Right hindlimb (tissue), 1 donor: Measurements from ENCODE around the gene ASB3.
"Not testable (repeated sequence)": the region's sequence is repeated elsewhere in the genome, so short reads cannot be mapped to it uniquely, and the experiment has no call there.

Source experiments
- DNase-seq: peaks from one replicate; pipeline ENCODE4 v3.0.0-alpha.2; 2018

Gene ASB3

GRCh38 chr2:53786352-53786704 is 425 bp downstream of the ASB3 start:
- no peak for DNase-seq

DNA sequence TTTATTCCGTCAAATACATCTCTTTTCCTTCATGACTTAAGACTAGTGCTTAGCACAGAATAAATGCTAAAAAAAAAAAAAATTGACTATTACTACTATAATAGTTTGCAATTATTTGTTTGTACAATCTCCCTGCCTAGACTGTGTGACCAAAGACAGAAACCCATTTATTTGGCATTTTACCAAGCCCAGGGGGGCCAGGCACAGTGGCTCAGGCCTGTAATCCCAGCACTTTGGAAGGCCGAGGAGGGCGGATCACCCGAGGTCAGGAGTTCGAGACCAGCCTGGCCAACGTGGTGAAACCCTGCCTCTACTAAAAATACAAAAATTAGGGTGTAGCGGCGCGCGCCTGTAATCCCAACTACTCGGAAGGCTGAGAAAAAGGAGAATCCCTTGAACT is 1.4 kb downstream of the ASB3 start:
- no peak for DNase-seq

GRCh38 chr2:53784436-53784835 is 2.3 kb downstream of the ASB3 start:
- no peak for DNase-seq

DNA sequence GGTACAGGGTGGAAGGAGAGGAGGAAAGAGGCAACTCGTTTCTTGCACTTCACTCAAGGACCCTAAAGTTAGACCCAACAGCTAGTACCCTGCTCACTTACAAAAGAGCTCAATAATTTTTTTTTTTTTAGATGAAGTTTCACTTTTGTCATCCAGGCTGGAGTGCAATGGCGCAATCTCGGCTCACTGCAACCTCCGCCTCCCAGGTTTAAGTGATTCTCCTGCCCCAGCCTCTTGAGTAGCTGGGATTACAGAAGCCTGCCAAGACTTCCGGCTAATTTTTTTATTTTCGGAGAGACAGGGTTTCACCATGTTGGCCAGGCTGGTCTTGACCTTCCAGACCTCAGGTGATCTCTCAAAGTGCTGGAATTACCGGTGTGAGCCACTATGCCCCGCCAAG is 4.1 kb downstream of the ASB3 start:
- no peak for DNase-seq

- no peak for DNase-seq
Observed at GRCh38 chr2:53780056-53780455, 6.7 kb downstream of the ASB3 start.

DNA sequence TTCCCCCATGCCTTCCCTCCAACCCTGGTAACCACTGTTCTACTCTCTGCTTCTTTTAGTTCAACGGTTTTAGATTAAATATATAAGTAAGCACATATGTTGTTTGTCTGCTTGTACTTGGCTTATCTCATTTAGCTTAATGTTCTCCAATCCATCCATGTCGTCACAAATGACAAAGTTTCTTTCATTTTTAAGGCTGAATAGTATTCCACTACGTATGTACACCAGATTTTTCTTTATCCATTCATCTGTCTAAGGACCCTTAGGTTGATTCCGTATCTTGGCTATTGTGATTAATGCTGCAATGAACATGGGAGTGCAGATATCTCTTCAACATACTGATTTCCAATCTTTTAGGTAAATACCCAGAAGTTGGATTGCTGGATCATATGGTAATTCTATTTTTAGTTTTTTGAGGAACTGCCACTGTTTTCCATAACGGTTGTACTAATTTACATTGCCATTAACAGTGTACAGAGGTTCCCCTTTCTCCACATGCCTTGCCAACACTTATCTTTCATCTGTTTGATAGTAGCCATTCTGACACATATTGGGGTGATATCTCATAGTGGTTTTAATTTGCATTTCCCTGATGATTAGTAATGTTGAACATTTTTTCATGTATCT is 8.1 kb downstream of the ASB3 start:
- DNase-seq, result no peak

DNA sequence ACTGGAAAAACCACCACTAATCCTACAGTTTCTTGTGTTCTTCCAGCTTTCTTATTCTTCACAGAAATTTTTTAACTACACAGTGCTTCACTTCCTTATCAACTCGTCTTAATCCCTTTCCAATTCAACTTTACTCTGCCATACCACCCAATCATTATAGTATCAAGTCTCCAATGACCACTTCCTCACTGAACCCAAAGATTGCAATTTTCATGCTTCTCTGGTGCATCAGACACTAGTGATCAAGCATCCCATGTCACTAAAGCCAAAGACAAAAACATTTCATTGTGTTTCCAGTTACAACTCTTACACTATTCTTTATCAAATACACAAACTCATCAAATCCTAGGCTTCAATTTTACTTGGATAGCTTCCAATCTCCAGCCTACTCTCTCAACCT is 9.6 kb downstream of the ASB3 start:
- no peak for DNase-seq

- no peak for DNase-seq
Observed at GRCh38 chr2:53770264-53770663, 16.5 kb downstream of the ASB3 start.

DNA sequence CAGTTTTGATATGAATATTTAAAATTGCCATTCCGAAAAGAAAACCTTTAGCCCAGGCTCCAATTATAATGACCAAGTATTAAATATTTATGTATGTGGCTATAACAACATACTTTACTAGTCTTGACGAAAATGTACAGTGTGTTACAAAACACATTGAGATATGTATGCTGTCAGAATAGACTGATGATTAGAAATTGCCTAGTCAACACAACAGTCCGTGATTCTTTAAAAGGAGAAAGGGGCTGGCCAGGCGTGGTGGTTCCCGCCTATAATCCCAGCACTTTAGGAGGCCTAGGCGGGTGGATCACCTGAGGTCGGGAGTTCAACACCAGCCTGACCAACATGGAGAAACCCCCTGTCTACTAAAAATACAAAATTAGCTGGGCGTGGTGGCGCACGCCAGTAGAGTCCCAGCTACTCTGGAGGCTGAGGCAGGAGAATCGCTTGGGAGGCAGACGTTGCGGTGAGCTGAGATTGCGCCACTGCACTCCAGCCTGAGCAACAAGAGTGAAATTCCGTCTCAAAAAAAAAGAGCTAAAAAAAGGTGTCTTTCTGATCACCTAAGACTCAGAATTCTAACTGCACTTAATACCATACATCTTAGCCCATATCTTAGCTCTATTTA is 17.3 kb downstream of the ASB3 start:
- DNase-seq, result no peak

GRCh38 chr2:53768242-53768542 is 18.6 kb downstream of the ASB3 start:
- DNase-seq, result no peak

DNA sequence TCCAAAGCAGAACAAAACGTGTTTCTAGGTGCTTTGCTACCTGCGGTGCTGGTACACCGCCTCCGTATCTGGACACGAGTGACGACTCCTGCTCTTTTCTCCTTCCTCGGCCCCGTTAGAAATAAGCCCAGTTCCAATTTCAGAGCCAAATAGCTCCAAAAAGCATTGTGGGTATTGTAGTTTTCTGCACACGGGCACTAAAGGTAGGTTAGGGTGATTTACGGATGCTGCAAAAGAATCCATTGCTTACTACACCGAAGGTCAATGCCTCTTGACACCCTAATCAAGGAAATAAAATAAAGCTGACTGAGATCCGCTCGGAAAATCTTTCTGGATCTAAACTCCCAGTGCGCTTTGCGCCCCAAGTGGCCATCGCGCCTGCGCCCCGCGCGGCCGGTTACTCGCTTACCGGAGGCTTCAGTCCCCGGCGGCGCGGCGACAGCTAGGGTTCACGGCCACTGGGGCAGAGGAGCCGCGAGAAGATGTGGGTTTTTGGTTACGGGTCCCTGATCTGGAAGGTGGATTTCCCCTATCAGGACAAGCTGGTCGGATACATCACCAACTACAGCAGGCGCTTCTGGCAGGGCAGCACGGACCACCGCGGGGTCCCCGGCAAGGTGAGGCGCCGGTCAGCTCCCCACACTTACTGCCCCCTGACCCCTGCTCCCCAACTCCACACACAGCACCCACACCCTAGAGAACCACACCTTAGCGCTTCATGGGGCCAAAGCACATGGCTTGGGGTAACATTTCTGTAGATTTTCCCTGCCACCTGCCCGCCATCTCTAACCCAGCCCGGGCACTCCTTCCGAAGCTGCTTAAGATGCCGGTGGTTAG is 19.1 kb downstream of the ASB3 start, which contains the start of gene CHAC2:
CHAC2 (plus strand) TSS at position 400 of the 837 bp plus-strand sequence; CDS start at position 483, 83 bp downstream.
- peak; percentile 88 for DNase-seq

DNA sequence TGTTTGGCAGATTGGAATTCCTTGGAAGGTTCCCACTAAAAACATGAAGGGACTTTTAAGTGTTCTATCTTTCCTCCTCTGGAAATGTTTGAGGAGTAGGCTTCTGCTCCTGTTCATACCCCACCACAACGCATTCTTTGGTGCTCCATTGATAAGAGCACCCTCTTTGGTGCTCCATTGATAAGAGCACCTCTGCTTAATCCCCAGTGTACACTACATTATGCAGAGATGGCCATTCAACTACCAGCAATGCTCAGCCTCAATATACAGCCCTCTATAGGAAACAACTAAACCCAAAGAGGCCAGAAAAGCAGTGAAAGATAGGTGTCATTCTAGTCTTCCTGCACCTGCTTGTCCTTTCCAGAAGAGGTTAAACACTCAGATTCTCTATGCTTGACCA is 21.0 kb downstream of the ASB3 start:
- no peak for DNase-seq

- DNase-seq, result not testable (repeated sequence)
Observed at GRCh38 chr2:53757206-53757605, 29.5 kb downstream of the ASB3 start.

- no peak for DNase-seq
Observed at GRCh38 chr2:53756644-53757043, 30.1 kb downstream of the ASB3 start.

DNA sequence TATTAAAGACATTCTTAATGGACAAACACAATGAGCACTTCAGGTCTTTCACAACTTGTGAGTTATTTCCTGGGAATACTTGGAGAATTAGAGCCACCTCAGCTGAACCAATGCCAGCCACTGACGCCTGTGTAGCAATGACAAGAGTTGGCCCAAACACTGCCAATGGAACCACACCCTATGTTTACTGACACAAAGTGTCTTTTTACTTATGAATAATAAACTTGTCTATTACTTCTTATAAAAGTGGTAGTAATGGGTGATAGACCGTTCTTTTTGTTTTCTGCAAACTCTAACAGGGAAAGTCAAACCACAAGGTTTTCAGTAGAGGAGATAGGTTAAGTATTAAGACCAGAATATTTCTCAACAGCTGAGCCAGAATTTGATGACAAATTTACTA is 31.6 kb downstream of the ASB3 start:
- DNase-seq, result no peak

DNA sequence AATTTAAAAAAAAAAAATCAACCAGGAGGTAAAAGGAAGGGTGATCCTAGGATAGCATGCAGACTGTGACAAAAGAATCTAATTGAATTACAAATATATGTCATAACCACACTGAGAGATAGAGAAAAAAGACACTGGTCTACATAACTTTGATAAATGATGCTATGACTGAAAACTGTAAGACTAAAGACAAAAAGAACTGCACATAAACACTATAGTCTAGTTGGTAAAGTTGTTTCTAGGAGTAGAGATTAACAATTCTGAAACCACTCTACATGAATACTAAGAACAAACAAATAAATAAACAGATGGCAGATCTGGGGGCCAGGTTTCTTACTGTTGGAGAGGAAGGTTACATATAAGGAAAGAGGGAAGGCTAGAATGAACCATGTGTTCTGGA is 33.7 kb downstream of the ASB3 start:
- DNase-seq, result no peak

DNA sequence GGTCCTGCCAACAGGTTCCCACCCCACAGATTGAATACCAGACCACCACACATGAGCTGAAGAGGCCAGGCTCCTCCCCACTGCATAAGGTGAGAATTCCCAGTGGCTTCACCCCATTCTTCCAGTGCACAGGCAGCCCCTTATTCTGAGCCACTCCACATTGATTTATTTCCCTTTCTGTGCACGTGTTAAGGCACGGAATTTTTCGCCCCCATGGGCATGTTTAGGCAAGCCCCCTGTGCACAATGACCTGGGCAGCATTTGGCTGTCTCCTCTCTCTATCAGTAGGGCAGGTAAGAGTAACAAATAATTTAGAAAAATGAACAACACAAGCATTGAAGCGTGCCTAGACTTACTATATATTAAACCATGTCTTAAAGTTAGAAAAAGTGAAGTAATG is 34.4 kb downstream of the ASB3 start:
- DNase-seq, result no peak

DNA sequence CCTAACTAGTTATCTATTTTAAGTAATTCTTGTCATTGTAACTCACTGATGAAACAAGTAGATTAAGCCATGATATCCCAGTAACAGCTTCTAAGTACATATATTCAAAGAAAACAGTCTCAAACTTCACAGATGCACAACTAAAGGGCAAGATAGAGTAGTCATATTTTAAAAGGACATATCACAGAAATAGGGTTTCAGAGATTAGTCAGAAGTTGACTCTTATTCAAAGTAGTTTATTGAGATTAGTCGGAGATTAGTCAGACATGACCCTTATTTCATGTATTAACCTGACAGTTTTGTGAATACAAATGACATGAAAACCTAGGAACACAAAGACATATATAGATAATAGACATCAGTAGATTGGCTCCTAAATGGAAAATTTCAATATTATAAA is 35.0 kb downstream of the ASB3 start:
- DNase-seq, result no peak

- no peak for DNase-seq
Observed at GRCh38 chr2:53750041-53750768, 36.5 kb downstream of the ASB3 start.

- DNase-seq, result no peak
Observed at GRCh38 chr2:53744395-53745065, 42.2 kb downstream of the ASB3 start.

DNA sequence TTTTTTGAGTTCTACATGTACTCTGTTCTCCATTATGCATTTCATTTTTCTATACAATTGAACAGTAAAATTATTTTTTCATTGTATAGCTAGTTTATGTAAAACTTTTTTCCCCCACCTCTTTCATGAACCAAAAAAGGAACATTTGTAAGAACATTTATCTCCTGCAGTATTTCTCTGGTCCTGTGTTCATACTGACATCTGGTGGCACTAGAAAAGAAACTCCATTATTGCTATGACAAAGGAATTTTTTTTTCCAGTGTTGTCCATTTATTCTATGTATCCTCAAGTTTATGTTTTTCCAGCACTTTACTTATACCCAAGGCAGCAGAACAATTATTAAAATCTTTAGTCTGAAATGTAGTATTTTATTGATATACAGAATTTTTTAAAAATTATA is 46.6 kb downstream of the ASB3 start:
- no peak for DNase-seq

DNA sequence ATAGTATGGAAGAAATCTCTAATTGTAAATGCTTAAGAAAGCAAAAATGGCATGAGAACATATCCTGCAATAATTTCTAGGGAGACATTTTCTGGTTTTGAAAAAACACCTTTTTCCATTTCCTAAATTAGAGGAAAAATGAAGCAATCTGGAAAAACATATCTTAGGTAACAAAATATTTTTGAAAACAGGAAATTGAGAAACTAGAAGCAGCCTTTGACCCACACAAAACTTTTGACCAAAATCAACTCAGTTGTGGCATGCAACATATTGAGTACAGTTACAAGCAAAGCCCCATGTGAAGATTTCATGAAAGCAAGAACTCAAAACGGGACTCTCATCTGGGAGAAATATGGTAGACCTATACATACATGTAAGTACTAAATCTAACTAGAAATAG is 47.7 kb downstream of the ASB3 start:
- no peak for DNase-seq

DNA sequence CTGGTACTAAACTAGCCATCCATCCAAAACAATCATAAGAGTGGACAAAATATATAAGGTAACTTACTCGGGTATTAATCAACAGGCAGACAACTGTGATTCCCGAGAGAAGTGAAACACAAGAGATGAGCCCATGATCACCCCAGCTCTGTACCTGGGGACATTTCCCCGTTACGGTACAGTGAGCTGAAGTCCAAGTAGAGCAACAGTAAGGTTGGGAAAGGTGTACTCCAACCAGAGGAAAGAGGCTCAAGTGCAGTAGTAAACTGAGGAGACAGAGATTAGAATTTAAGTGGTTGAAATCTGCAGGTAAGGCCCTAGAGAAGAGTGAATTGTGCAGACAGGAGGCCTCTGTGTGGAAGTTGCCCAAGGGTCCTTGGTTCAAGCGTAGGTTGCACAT is 49.7 kb downstream of the ASB3 start:
- no peak for DNase-seq
